AG04449 (cell line): Measurements from ENCODE around the gene PDP2.

Experiments used
- CTCF ChIA-PET: fragments of 350-600 bp; formaldehyde crosslinking; extraction: SDS; loops from one replicate; lab custom pipeline; 2021; ENCODE audit warnings: antibody characterized with exemption; lab: Yijun Ruan, JAX
- POLR2A ChIA-PET: fragments of 400-600, 350-600 bp; formaldehyde crosslinking; extraction: SDS; loops from one replicate; lab custom pipeline; 2020; ENCODE audit warnings: antibody characterized with exemption, inconsistent platforms; lab: Yijun Ruan, JAX
- DNase-seq: peaks from one replicate; pipeline ENCODE4 v3.0.0-alpha.2; 2010; ENCODE audit warnings: low read depth, low spot score
- H3K4me3 ChIP-seq: 2 replicates; pipeline ENCODE4 v1.5.1; 2011; ENCODE audit warnings: low read depth, mild to moderate bottlenecking, control low read depth, low read length
- CTCF ChIP-seq: IDR thresholded peaks from one replicate; pipeline ENCODE4 v1.5.1; 2011; ENCODE audit warnings: mild to moderate bottlenecking, moderate library complexity, low read length, control low read depth, inconsistent platforms; ENCODE audit not compliant: insufficient read depth; ENCODE audit errors: missing control alignments

PDP2 gene

GRCh38 chr16:66878067-66878466, 2.2 kb upstream of the PDP2 start:
- ChIA-PET CTCF (interaction anchor here (0.6 to 1.8 kb wide), 6 partner anchors 10 to 225 kb away, joined by 3 to 22 read pairs (median 3); partner anchors contain the start of genes DYNC1LI2 and NAE1), POLR2A (no interaction called here)
- H3K4me3 ChIP-seq: no peak overlapping the region
- TF ChIP-seq CTCF: no peak
- no peak for DNase-seq

- TF ChIP-seq CTCF: no peak
- DNase-seq: no peak
- POLR2A ChIA-PET: interaction anchor here (0.9 kb wide), 1 partner anchor 39 kb away, joined by 3 read pairs; no protein-coding TSS in a partner anchor
- peak overlapping the region; percentile 96 for H3K4me3 ChIP-seq
- CTCF ChIA-PET: interaction anchor here (0.7 to 4.7 kb wide), 6 partner anchors 8 to 272 kb away, joined by 4 to 69 read pairs (median 10); partner anchors contain the start of gene NAE1
Observed at GRCh38 chr16:66881014-66881417, 701 bp downstream of the PDP2 start.

GRCh38 chr16:66881560-66881959, 1.2 kb downstream of the PDP2 start:
- peak overlapping the region; percentile 96 for H3K4me3 ChIP-seq
- POLR2A ChIA-PET: no interaction called here
- CTCF ChIA-PET: interaction anchor here (0.7 to 4.7 kb wide), 9 partner anchors 9 to 273 kb away, joined by 3 to 69 read pairs (median 6); partner anchors contain the start of gene NAE1
- no peak for TF ChIP-seq CTCF
- no peak for DNase-seq

- no peak for TF ChIP-seq CTCF
- ChIA-PET POLR2A (interaction anchor here (0.8 kb wide), 2 partner anchors 9 to 21 kb away, joined by 3 to 4 read pairs; no protein-coding TSS in a partner anchor), CTCF (interaction anchor here (0.9 to 4.7 kb wide), 10 partner anchors 9 to 273 kb away, joined by 3 to 69 read pairs (median 3); partner anchors contain the start of gene NAE1)
- H3K4me3 ChIP-seq: no peak overlapping the region
- DNase-seq: no peak
Observed at GRCh38 chr16:66881964-66882508, 1.7 kb downstream of the PDP2 start.

- CTCF ChIA-PET: interaction anchor here (0.9 to 4.7 kb wide), 9 partner anchors 10 to 272 kb away, joined by 3 to 69 read pairs (median 3); partner anchors contain the start of gene NAE1
- no peak for TF ChIP-seq CTCF
- no peak for DNase-seq
- no peak overlapping the region for H3K4me3 ChIP-seq
- POLR2A ChIA-PET: interaction anchor here (0.8 kb wide), 2 partner anchors 10 to 20 kb away, joined by 3 to 4 read pairs; no protein-coding TSS in a partner anchor
Observed at GRCh38 chr16:66882702-66883101, 2.4 kb downstream of the PDP2 start.

GRCh38 chr16:66885491-66885890, 5.2 kb downstream of the PDP2 start:
- H3K4me3 ChIP-seq: no peak overlapping the region
- CTCF ChIA-PET: interaction anchor here (1.4 to 3.0 kb wide), 5 partner anchors 10 to 480 kb away, joined by 4 to 21 read pairs (median 6); no protein-coding TSS in a partner anchor
- POLR2A ChIA-PET: no interaction called here
- no peak for TF ChIP-seq CTCF
- DNase-seq: no peak
